HEK293T (cell line): Measurements from ENCODE around the gene LCT.

Experiments used
- ARNT ChIP-seq: fragments of 450-650 bp; IDR thresholded peaks from 2 replicates; pipeline ENCODE4 v1.6.1; 2017; ENCODE audit warnings: mild to moderate bottlenecking
- ELF4 ChIP-seq: fragments of 450-650 bp; IDR thresholded peaks from 2 replicates; pipeline ENCODE4 v1.6.1; 2017; ENCODE audit warnings: antibody characterized with exemption
- FOXM1 ChIP-seq: fragments of 450-650 bp; IDR thresholded peaks from 2 replicates; pipeline ENCODE4 v1.6.1; 2017; ENCODE audit warnings: mild to moderate bottlenecking, borderline replicate concordance
- L3MBTL2 ChIP-seq: fragments of 450-650 bp; conservative IDR thresholded peaks from 2 replicates; pipeline ENCODE4 v1.6.1; 2016; ENCODE audit warnings: mild to moderate bottlenecking
- SP1 ChIP-seq: fragments of 450-650 bp; IDR thresholded peaks from 2 replicates; pipeline ENCODE4 v1.6.1; 2017
- SUZ12 ChIP-seq: fragments of 450-650 bp; IDR thresholded peaks from 2 replicates; pipeline ENCODE4 v1.6.1; 2016; ENCODE audit warnings: mild to moderate bottlenecking
- TARDBP ChIP-seq: fragments of 450-650 bp; IDR thresholded peaks from 2 replicates; pipeline ENCODE4 v1.6.1; 2016
- TF ChIP-seq, protein P1 (sequence below): fragments of 450-650 bp; IDR thresholded peaks from 2 replicates; pipeline ENCODE4 v1.6.1; 2016

DNA sequence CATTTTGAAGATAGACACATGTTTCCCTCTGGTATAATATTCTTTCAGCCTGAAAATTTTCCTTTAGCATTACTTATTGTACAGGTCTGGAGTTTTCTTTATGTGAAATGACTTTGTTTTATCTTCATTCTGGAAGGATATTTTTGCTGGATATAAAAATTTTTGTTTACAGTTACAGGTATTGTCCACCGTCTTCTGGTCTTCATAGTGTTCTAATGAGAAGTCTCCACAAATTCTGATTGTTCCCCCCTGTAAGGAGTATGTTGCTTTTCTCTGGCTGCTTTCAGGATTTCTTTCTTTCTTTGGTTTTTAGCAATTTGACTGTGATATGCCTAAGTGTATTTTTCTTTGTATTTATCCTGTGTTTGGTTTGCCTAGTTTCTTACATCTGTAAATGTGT lies 80.3 kb downstream of the LCT start:
- TF ChIP-seq FOXM1 (no peak), ARNT (no peak), SP1 (no peak), SUZ12 (no peak), ELF4 (no peak), TARDBP (no peak), L3MBTL2 (no peak)
- TF ChIP-seq, protein P1, sequence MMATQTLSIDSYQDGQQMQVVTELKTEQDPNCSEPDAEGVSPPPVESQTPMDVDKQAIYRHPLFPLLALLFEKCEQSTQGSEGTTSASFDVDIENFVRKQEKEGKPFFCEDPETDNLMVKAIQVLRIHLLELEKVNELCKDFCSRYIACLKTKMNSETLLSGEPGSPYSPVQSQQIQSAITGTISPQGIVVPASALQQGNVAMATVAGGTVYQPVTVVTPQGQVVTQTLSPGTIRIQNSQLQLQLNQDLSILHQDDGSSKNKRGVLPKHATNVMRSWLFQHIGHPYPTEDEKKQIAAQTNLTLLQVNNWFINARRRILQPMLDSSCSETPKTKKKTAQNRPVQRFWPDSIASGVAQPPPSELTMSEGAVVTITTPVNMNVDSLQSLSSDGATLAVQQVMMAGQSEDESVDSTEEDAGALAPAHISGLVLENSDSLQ: no peak
